Stimulated activated CD8-positive, alpha-beta memory T cell treated with anti-CD3 and anti-CD28 coated beads, Interleukin-4, amount 100 ng/mL, for 1 hour (primary cell): ENCODE data around the gene HIVEP2.
"Not testable (repeated sequence)": the region's sequence is repeated elsewhere in the genome, so short reads cannot be mapped to it uniquely, and the experiment has no call there.

Experiments used
- DNase-seq, 2 donors: peaks; one replicate each; pipeline ENCODE4 v3.0.0-alpha.2; 2020; ENCODE audit warnings: low read depth in 2 of 2, low spot score in 1 of 2

Gene HIVEP2, protein sequence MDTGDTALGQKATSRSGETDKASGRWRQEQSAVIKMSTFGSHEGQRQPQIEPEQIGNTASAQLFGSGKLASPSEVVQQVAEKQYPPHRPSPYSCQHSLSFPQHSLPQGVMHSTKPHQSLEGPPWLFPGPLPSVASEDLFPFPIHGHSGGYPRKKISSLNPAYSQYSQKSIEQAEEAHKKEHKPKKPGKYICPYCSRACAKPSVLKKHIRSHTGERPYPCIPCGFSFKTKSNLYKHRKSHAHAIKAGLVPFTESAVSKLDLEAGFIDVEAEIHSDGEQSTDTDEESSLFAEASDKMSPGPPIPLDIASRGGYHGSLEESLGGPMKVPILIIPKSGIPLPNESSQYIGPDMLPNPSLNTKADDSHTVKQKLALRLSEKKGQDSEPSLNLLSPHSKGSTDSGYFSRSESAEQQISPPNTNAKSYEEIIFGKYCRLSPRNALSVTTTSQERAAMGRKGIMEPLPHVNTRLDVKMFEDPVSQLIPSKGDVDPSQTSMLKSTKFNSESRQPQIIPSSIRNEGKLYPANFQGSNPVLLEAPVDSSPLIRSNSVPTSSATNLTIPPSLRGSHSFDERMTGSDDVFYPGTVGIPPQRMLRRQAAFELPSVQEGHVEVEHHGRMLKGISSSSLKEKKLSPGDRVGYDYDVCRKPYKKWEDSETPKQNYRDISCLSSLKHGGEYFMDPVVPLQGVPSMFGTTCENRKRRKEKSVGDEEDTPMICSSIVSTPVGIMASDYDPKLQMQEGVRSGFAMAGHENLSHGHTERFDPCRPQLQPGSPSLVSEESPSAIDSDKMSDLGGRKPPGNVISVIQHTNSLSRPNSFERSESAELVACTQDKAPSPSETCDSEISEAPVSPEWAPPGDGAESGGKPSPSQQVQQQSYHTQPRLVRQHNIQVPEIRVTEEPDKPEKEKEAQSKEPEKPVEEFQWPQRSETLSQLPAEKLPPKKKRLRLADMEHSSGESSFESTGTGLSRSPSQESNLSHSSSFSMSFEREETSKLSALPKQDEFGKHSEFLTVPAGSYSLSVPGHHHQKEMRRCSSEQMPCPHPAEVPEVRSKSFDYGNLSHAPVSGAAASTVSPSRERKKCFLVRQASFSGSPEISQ (N-terminal part only)

GRCh38 chr6:142945049-142945445 is at the start of gene HIVEP2:
HIVEP2 (minus strand) TSS chr6:142945176; CDS start chr6:142774738, 170,438 bp downstream.
- DNase-seq = peak; percentile 74 to 76

DNA sequence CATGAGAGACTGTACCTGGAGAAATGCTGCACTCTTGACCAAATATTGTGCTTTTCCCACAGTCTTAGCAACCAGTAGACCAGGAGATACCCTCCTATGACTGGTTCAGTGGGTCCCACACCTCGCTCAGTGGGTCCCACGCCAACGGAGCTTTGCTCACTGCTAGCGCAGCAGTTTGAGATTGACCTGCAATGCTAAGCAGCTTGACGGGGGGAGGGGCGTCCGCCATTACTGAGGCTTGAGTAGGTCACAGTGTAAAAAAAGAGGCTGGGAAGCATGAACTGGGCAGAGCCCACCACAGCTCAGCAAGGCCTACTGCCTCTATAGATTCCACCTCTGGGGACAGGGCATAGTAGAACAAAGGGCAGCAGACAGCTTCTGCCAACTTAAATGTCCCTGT is 49.0 kb upstream of the HIVEP2 start:
- DNase-seq = no peak

DNA sequence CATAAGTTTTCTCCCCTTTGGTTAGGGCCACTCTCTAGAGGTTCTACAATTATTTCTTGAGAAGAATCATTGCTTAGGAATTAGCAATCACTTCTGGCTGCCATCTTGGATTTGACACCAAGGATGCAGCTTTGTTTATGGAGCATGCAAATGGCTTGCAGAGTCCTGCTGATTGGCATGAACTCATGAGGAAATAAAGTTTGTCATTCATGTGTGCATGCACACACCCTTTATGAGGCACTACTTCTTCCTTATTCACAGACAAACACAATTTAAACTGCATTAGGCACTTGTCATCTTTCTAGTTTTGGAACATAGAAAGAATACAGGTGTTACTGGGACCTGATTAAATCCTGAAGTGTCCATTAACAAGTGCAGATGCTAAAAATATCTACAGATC is 42.5 kb upstream of the HIVEP2 start:
- no peak for DNase-seq

GRCh38 chr6:142985281-142985680 is 40.3 kb upstream of the HIVEP2 start:
- no peak for DNase-seq

- no peak for DNase-seq
These were observed 39.4 kb upstream of the HIVEP2 start for GRCh38 chr6:142984386-142984785.

DNA sequence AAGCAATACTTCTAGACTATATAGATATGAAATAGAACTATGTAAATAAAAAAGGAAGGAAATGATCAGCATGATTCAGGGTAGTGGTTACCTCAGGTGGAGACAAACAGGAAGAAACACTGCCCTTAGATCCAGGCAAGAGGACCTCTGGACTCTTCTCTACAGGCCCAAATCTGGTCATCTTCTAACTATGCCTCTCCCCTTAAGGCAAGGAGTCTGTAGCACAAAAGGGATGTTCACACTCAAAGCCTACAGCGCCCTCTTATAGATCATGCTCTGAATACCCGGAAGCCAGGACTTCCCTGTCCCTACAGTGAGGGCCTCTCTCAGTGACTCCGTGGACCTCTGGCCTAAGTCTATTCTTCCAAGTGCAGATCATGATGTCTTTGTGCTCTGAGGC is 30.4 kb upstream of the HIVEP2 start:
- DNase-seq = no peak

DNA sequence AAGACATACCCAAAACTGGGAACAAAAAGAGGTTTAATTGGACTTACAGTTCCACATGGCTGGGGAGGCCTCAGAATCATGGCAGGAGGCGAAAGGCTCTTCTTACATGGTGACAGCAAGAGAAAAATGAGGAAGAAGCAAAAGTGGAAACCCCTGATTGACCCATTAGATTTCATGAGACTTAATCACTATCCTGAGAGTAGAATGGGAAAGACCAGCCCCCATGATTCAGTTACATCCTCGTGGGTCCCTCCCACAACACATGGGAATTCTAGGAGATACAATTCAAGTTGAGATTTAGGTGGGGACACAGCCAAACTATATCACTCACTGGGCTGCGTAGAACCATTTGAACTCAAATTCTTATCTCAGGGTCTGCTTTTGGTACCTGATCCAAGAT is 26.0 kb upstream of the HIVEP2 start:
- DNase-seq = not testable (repeated sequence)

- no peak for DNase-seq
These were observed 23.6 kb upstream of the HIVEP2 start for GRCh38 chr6:142968601-142969000.

GRCh38 chr6:142966294-142966693 is 21.3 kb upstream of the HIVEP2 start:
- DNase-seq = no peak

DNA sequence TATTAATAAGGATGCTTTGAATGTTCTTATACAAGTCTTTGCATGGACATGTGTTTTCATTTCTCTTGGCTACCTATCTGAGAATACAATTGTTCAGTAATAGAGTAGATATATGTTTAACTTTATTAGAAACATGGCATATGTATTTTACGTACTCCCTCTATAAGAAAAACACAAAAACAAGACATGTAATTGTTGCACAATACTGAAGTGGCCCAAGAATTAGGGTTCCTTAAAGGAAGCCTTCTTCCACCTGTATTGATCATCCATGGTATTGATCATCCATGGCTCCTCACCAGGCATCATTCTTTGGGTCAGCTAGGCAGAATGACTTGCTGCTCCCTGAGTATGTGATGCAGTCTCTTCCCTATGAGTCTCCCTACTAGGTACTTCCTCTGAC is 20.2 kb upstream of the HIVEP2 start:
- DNase-seq = no peak

- no peak for DNase-seq
These were observed 15.1 kb upstream of the HIVEP2 start for GRCh38 chr6:142960098-142960497.

DNA sequence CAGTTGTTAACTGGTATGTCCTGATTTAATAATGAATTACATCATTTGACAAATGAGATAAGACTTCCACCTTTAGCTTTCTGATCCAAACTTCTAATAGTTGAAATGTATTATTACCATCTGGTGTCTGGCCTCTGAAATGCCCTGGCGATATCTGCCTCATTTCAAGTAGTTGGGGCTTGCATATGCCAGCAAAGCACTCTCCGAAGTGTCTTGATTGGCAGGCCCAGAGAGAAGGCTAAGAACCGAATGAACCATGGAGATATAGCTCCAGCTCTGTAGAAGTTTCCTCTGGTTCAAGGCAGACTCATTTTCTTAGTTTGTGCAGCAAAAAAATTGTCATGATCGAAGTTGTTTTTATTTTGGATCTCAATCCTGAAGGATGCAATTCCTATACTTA is 13.4 kb upstream of the HIVEP2 start:
- DNase-seq = no peak

- DNase-seq = no peak
These were observed 11.8 kb upstream of the HIVEP2 start for GRCh38 chr6:142956726-142957125.

DNA sequence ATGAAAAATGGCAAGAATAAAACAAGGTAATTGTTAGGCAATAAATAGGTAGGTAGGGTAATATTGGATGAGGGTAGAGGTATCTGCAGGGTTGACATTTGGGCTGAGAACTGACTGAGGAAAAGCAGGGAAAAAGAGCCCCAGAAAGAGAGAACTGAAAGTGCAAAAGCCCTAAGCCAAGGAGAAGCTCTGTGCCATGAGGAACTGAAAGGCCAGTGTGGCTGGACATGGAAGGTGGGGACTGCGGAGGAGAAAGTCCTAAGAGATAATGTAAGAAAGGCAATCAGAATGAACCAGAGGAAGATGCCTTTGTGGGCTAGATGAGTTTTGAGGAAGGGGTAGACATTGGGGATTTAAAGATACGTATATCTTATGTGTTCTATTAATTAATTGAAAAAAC is 9.9 kb upstream of the HIVEP2 start:
- DNase-seq = no peak

DNA sequence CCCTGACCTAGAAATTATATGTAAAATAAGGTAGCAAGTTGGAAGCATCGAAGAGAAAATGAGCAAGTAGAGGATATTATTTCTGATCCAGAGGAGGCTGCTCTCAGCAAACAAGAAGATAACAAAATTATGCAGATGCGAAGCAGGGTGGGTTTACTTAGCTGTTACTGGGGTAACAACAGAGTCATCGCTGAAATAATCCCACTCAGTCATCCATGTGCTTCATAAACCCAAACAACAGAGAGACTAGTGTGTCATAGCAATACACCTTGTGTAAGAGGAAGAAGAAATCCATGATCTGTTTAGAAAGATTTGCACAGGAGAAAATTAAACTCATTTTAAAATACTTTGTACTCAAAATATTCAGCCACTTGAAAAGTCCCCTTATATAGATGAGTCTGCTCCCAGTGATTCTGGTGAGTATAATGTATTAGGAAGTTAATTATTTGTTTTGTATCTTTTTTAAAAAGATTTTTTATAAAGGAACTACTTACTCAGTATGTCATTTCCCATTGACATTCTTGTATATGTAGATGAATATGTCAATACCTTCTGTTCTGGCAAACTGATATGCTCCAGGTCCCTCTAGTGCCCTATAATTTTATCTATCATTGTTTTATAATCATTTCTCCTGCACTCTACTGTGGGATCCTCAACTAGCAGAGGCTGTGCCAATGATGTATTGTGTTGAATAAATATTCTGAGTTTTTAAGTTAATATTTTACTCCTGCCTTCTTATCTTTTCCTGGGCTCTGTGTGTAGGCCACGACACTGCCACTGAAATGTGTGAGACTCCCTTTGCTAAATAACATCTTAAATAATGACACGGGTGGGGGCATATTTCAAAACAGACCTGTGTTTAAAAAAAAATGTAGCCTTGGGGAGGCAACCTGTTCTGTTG is 8.6 kb upstream of the HIVEP2 start:
- no peak for DNase-seq

- no peak for DNase-seq
These were observed 7.6 kb upstream of the HIVEP2 start for GRCh38 chr6:142952614-142953013.

DNA sequence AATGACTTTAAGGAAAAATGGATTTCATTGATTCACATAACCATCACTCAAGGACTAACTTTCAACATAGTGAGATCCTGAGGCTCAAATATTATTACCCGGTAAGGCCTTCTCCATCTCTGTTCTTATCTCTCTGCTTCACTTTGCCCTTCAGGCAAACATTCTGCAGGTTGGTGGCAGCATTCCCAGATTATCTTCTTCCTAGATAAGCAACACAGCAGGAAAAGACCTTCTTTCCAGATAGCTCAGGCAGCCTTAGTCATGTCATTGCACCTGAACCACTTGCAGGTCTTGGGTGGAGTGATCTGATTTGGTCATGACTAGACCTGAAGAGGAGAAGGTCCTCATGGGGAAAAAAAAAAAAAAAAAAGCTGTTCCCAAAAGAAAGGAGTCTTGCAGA is 5.3 kb upstream of the HIVEP2 start:
- no peak for DNase-seq

GRCh38 chr6:142947714-142948480 is 2.9 kb upstream of the HIVEP2 start:
- DNase-seq = no peak

GRCh38 chr6:142946924-142947713 is 2.1 kb upstream of the HIVEP2 start:
- DNase-seq = peak; percentile 54 to 57
